HG03575 (cell line): ENCODE results near the gene SSBP3.
"Not testable (repeated sequence)": the region's sequence is repeated elsewhere in the genome, so short reads cannot be mapped to it uniquely, and the experiment has no call there.

Experiments
- ATAC-seq: cut with Tn5 transposase; IDR thresholded peaks from one replicate; pipeline ENCODE4 v1.9.1; 2021; ENCODE audit not compliant: unreplicated experiment, insufficient number of reproducible peaks, low FRiP score; ENCODE audit errors: extremely low read depth

The SSBP3 gene

GRCh38 chr1:54406339-54407153 lies at the start of gene SSBP3:
TSS of gene SSBP3 (minus strand) at chr1:54406394.
- ATAC-seq, result no peak

- ATAC-seq, result no peak
These were observed 47.3 kb upstream of the SSBP3 start for GRCh38 chr1:54453509-54453908.

- ATAC-seq, result no peak
These were observed 46.8 kb upstream of the SSBP3 start for GRCh38 chr1:54453022-54453421.

GRCh38 chr1:54449431-54449830 lies 43.2 kb upstream of the SSBP3 start:
- ATAC-seq, result not testable (repeated sequence)

GRCh38 chr1:54448801-54449200 lies 42.6 kb upstream of the SSBP3 start:
- not testable (repeated sequence) for ATAC-seq

- not testable (repeated sequence) for ATAC-seq
These were observed 40.9 kb upstream of the SSBP3 start for GRCh38 chr1:54447081-54447480.

- no peak for ATAC-seq
These were observed 36.0 kb upstream of the SSBP3 start for GRCh38 chr1:54442185-54442584.

- no peak for ATAC-seq
These were observed 33.5 kb upstream of the SSBP3 start for GRCh38 chr1:54439550-54440223.

- ATAC-seq, result no peak
These were observed 31.6 kb upstream of the SSBP3 start for GRCh38 chr1:54437783-54438182.

- ATAC-seq, result no peak
These were observed 30.6 kb upstream of the SSBP3 start for GRCh38 chr1:54436826-54437225.

GRCh38 chr1:54429838-54430237 lies 23.6 kb upstream of the SSBP3 start:
- ATAC-seq, result no peak

- ATAC-seq, result no peak
These were observed 22.8 kb upstream of the SSBP3 start for GRCh38 chr1:54428837-54429518.

- no peak for ATAC-seq
These were observed 19.0 kb upstream of the SSBP3 start for GRCh38 chr1:54425152-54425584.

GRCh38 chr1:54424398-54424797 lies 18.2 kb upstream of the SSBP3 start:
- no peak for ATAC-seq

- ATAC-seq, result no peak
These were observed 14.9 kb upstream of the SSBP3 start for GRCh38 chr1:54421101-54421504.

GRCh38 chr1:54418598-54418997 lies 12.4 kb upstream of the SSBP3 start:
- not testable (repeated sequence) for ATAC-seq

- ATAC-seq, result no peak
These were observed 10.9 kb upstream of the SSBP3 start for GRCh38 chr1:54417123-54417522.

- ATAC-seq, result no peak
These were observed 10.2 kb upstream of the SSBP3 start for GRCh38 chr1:54416435-54416834.

- ATAC-seq, result no peak
These were observed 9.8 kb upstream of the SSBP3 start for GRCh38 chr1:54415991-54416390.

GRCh38 chr1:54415533-54415932 lies 9.3 kb upstream of the SSBP3 start:
- no peak for ATAC-seq
